Erythroblast (primary cell): ENCODE measurements around the gene GAB1.

Experiments
- GATA1 ChIP-seq: IDR thresholded peaks from 2 replicates; pipeline ENCODE4 v1.6.1; 2011; ENCODE audit warnings: low read depth, mild to moderate bottlenecking, control low read depth, low read length, moderate library complexity
- POLR2A ChIP-seq: IDR thresholded peaks from 2 replicates; pipeline ENCODE4 v1.6.1; 2011; ENCODE audit warnings: mild to moderate bottlenecking, low read length

GRCh38 chr4:143320113-143320512 is 16.6 kb upstream of the GAB1 start:
- TF ChIP-seq POLR2A = no peak
- no peak for TF ChIP-seq GATA1
